ENCODE measurements around the gene MFAP2. TPM values are rescaled to one million over a fixed set of nuclear protein-coding genes. Genes with fewer than 3 reads are reported as not detected.

MFAP2 gene
- total and polyA plus RNA-seq, 2 experiments from 2014 or later, result 129 to 255 TPM

DNA sequence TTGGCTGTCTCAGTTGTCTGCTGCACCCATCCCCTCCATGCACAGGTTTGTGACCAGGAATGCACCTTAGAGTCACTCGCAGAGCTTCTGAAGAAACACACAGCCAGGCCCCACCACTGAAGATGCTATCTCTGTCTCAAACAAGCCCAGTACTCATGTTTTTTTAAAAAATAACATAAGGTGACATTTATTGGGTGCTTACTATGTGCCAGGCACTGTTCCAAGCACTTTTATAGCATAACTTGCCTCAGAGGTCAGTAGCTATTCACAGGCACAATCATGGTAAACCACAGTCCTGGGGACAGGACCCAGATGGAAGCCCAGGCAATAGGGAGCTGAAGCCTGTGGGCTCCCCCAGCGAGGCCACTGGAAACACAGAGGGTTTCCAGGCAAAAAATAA lies 40.1 kb upstream of the MFAP2 start:
- peaks cover 6% of the 10 kb centered on the region for H3K27me3 Mint-ChIP-seq (ENCODE audit: insufficient read depth, low read depth, poor library complexity)
- no peak overlapping the region for H3K27ac ChIP-seq (ENCODE audit: low read depth)
- 0 out of 2 replicates have a peak, but pooled peaks cover 8% of the 10 kb centered on the region for H3F3A ChIP-seq (replicated peaks; ENCODE audit: low read depth)
- no peak overlapping the region for H3K4me3 Mint-ChIP-seq
- no peak for TF ChIP-seq POLR2AphosphoS5 (IDR thresholded peaks at IDR 0.05; ENCODE audit: low read depth)
- TF ChIP-seq JUNB (IDR thresholded peaks at IDR 0.05; ENCODE audit: unreplicated experiment), result no peak
- TF ChIP-seq, protein P1, sequence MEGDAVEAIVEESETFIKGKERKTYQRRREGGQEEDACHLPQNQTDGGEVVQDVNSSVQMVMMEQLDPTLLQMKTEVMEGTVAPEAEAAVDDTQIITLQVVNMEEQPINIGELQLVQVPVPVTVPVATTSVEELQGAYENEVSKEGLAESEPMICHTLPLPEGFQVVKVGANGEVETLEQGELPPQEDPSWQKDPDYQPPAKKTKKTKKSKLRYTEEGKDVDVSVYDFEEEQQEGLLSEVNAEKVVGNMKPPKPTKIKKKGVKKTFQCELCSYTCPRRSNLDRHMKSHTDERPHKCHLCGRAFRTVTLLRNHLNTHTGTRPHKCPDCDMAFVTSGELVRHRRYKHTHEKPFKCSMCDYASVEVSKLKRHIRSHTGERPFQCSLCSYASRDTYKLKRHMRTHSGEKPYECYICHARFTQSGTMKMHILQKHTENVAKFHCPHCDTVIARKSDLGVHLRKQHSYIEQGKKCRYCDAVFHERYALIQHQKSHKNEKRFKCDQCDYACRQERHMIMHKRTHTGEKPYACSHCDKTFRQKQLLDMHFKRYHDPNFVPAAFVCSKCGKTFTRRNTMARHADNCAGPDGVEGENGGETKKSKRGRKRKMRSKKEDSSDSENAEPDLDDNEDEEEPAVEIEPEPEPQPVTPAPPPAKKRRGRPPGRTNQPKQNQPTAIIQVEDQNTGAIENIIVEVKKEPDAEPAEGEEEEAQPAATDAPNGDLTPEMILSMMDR (conservative IDR thresholded peaks at IDR 0.05; ENCODE audit: low read depth in 2 of 2), result no peak
- no peak for TF ChIP-seq REST (IDR thresholded peaks at IDR 0.05; ENCODE audit: unreplicated experiment)
- no peak for TF ChIP-seq STAT1 (IDR thresholded peaks at IDR 0.05; ENCODE audit: unreplicated experiment)
- no peak for TF ChIP-seq EZH2 (IDR thresholded peaks at IDR 0.05; ENCODE audit: low read depth, unreplicated experiment)
- TF ChIP-seq, protein P2, sequence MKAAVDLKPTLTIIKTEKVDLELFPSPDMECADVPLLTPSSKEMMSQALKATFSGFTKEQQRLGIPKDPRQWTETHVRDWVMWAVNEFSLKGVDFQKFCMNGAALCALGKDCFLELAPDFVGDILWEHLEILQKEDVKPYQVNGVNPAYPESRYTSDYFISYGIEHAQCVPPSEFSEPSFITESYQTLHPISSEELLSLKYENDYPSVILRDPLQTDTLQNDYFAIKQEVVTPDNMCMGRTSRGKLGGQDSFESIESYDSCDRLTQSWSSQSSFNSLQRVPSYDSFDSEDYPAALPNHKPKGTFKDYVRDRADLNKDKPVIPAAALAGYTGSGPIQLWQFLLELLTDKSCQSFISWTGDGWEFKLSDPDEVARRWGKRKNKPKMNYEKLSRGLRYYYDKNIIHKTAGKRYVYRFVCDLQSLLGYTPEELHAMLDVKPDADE (IDR thresholded peaks at IDR 0.05), result no peak
- TF ChIP-seq, protein P3, sequence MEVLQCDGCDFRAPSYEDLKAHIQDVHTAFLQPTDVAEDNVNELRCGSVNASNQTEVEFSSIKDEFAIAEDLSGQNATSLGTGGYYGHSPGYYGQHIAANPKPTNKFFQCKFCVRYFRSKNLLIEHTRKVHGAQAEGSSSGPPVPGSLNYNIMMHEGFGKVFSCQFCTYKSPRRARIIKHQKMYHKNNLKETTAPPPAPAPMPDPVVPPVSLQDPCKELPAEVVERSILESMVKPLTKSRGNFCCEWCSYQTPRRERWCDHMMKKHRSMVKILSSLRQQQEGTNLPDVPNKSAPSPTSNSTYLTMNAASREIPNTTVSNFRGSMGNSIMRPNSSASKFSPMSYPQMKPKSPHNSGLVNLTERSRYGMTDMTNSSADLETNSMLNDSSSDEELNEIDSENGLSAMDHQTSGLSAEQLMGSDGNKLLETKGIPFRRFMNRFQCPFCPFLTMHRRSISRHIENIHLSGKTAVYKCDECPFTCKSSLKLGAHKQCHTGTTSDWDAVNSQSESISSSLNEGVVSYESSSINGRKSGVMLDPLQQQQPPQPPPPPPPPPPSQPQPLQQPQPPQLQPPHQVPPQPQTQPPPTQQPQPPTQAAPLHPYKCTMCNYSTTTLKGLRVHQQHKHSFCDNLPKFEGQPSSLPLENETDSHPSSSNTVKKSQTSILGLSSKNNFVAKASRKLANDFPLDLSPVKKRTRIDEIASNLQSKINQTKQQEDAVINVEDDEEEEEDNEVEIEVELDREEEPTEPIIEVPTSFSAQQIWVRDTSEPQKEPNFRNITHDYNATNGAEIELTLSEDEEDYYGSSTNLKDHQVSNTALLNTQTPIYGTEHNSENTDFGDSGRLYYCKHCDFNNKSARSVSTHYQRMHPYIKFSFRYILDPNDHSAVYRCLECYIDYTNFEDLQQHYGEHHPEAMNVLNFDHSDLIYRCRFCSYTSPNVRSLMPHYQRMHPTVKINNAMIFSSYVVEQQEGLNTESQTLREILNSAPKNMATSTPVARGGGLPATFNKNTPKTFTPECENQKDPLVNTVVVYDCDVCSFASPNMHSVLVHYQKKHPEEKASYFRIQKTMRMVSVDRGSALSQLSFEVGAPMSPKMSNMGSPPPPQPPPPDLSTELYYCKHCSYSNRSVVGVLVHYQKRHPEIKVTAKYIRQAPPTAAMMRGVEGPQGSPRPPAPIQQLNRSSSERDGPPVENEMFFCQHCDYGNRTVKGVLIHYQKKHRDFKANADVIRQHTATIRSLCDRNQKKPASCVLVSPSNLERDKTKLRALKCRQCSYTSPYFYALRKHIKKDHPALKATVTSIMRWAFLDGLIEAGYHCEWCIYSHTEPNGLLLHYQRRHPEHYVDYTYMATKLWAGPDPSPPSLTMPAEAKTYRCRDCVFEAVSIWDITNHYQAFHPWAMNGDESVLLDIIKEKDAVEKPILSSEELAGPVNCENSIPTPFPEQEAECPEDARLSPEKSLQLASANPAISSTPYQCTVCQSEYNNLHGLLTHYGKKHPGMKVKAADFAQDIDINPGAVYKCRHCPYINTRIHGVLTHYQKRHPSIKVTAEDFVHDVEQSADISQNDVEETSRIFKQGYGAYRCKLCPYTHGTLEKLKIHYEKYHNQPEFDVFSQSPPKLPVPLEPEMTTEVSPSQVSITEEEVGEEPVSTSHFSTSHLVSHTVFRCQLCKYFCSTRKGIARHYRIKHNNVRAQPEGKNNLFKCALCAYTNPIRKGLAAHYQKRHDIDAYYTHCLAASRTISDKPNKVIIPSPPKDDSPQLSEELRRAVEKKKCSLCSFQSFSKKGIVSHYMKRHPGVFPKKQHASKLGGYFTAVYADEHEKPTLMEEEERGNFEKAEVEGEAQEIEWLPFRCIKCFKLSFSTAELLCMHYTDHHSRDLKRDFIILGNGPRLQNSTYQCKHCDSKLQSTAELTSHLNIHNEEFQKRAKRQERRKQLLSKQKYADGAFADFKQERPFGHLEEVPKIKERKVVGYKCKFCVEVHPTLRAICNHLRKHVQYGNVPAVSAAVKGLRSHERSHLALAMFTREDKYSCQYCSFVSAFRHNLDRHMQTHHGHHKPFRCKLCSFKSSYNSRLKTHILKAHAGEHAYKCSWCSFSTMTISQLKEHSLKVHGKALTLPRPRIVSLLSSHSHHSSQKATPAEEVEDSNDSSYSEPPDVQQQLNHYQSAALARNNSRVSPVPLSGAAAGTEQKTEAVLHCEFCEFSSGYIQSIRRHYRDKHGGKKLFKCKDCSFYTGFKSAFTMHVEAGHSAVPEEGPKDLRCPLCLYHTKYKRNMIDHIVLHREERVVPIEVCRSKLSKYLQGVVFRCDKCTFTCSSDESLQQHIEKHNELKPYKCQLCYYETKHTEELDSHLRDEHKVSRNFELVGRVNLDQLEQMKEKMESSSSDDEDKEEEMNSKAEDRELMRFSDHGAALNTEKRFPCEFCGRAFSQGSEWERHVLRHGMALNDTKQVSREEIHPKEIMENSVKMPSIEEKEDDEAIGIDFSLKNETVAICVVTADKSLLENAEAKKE (CRISPR knock-in tag; IDR thresholded peaks at IDR 0.05), result no peak
- TF ChIP-seq EZH2phosphoT487 (IDR thresholded peaks at IDR 0.05; ENCODE audit: unreplicated experiment), result no peak
- no peak for TF ChIP-seq NANOG (IDR thresholded peaks at IDR 0.05; ENCODE audit: borderline replicate concordance)
- TF ChIP-seq ZNF114 (CRISPR knock-in tag; IDR thresholded peaks at IDR 0.05), result no peak
- TF ChIP-seq ZNF331 (CRISPR knock-in tag; IDR thresholded peaks at IDR 0.05; ENCODE audit: low read depth), result no peak
- TF ChIP-seq CREB1 (CRISPR knock-in tag; IDR thresholded peaks at IDR 0.05; ENCODE audit: low read depth), result no peak
- H3K27ac Mint-ChIP-seq, result no peak overlapping the region
- no peak for ATAC-seq
- peaks cover 9% of the 10 kb centered on the region for H3K4me1 Mint-ChIP-seq
- no peaks in the 10 kb centered on the region for H3K9me3 Mint-ChIP-seq
- no peaks in the 10 kb centered on the region for H3K79me2 ChIP-seq (replicated peaks; ENCODE audit: insufficient read depth)
- no peaks in the 10 kb centered on the region for H3K27me3 ChIP-seq (ENCODE audit: insufficient read depth)
- H3K9me2 ChIP-seq (ENCODE audit: insufficient read depth), result no peaks in the 10 kb centered on the region
- peaks cover 8% of the 10 kb centered on the region for H4K20me1 ChIP-seq (replicated peaks; ENCODE audit: insufficient read depth)
- no peak overlapping the region for H2AFZ ChIP-seq
- H3K36me3 ChIP-seq (ENCODE audit: insufficient read depth), result peaks cover 31% of the 10 kb centered on the region
- H3K4me2 ChIP-seq, result no peak overlapping the region
- H3K4me1 ChIP-seq (ENCODE audit: insufficient read depth), result peaks cover 12% of the 10 kb centered on the region
- H3K4me3 ChIP-seq, result no peak overlapping the region
- peaks cover 69% of the 10 kb centered on the region for H3K36me3 Mint-ChIP-seq (ENCODE audit: low read depth)
- no peak for DNase-seq (ENCODE audit: low spot score)
